Heart left ventricle (tissue), 16 donors: ENCODE measurements around the gene RAB3C. TPM values are rescaled to one million over a fixed set of nuclear protein-coding genes. Genes with fewer than 3 reads are reported as not detected.

Experiments used
- ATAC-seq, 4 donors: fragments of 200-7000 bp; cut with Tn5 transposase; one replicate each; pipeline ENCODE4 v1.9.1; 2020 to 2022; ENCODE audit warnings: moderate library complexity in 4 of 4, mild to moderate bottlenecking in 3 of 4, moderate number of reproducible peaks in 1 of 4
- DNase-seq, 5 donors: peaks; one replicate each; pipeline ENCODE4 v3.0.0-alpha.2; 2020
- H3K27ac ChIP-seq, 12 donors: fragments of 200-600 bp; sonication (generic) in 4 of 12; one replicate each; pipeline versions ENCODE4 v1.5.0 to v1.8.0; 2016 to 2022; ENCODE audit warnings: mild to moderate bottlenecking in 2 of 12
- H3K27me3 ChIP-seq, 9 donors: fragments of 200-600 bp; sonication (generic) in 2 of 9; one replicate each; pipeline versions ENCODE4 v1.5.1 to v1.8.0; 2016 to 2022; ENCODE audit warnings: mild to moderate bottlenecking in 3 of 9
- H3K36me3 ChIP-seq, 9 donors: fragments of 200-600 bp; sonication (generic) in 2 of 9; one replicate each; pipeline versions ENCODE4 v1.5.0 to v1.8.0; 2018 to 2022; ENCODE audit warnings: mild to moderate bottlenecking in 2 of 9
- H3K4me1 ChIP-seq, 12 donors: fragments of 200-600 bp; sonication (generic) in 4 of 12; one replicate each; pipeline versions ENCODE4 v1.5.0 to v1.8.0; 2016 to 2022; ENCODE audit warnings: mild to moderate bottlenecking in 3 of 12
- H3K4me3 ChIP-seq, 12 donors: fragments of 200-600 bp; sonication (generic) in 4 of 12; one replicate each; pipeline versions ENCODE4 v1.5.0 to v1.8.0; 2017 to 2022; ENCODE audit warnings: mild to moderate bottlenecking in 9 of 12, moderate library complexity in 4 of 12
- H3K9me3 ChIP-seq, 12 donors: fragments of 200-600 bp; sonication (generic) in 4 of 12; one replicate each; pipeline versions ENCODE4 v1.5.0 to v1.8.0; 2016 to 2022; ENCODE audit warnings: mild to moderate bottlenecking in 1 of 12
- CTCF ChIP-seq, 12 donors: fragments of 200-600 bp; sonication (generic) in 4 of 12; IDR thresholded peaks; one replicate each; pipeline versions ENCODE4 v1.5.0 to v1.8.0; 2018 to 2022; ENCODE audit warnings: antibody characterized with exemption in 12 of 12, mild to moderate bottlenecking in 5 of 12
- POLR2A ChIP-seq, 2 donors: fragments of 450-650 bp; IDR thresholded peaks; one replicate each; pipeline ENCODE4 v1.6.1; 2017; ENCODE audit warnings: antibody characterized with exemption in 2 of 2, mild to moderate bottlenecking in 2 of 2, moderate library complexity in 2 of 2
- WGBS, 4 donors: extraction: QIAGEN DNeasy Blood & Tissue Kit in 2 of 4; methylation state at CpG; one replicate each; pipeline versions ENCODE4 v1.1.5 to v1.1.7; 2013 to 2018; 5-methylcytosine and 5-hydroxymethylcytosine counted together
- intact Hi-C, 10 donors: fragments of 100-400 bp; cut with DNase I; formaldehyde crosslinking; loops; one replicate each; pipeline versions ENCODE4 v1.11.1 to v1.14.2; 2022
- polyA plus RNA-seq, 2 donors: library from polyadenylated mRNA; stranded (reverse); fragments of 200-250 nt; gene quantifications; one replicate each; pipeline ENCODE4 v1.2.3, GENCODE V29; 2013
- total RNA-seq, 9 donors: library from RNA; depleted of rRNA in 2 of 9; stranded (reverse); fragments of >200 nt in 2 of 9; fragmentation: NEBNext Ultra II Directional in 3 of 9; extraction: Animal tissue kit (Norgen Biotek cat#: 25700) in 3 of 9; gene quantifications; one replicate each; pipeline versions ENCODE4 v1.1.0 to v1.2.4, GENCODE V29; 2016 to 2023
- donor health status: ischemic (EF 13 %, LVEDD 7.1; RV severe dilation, severe dysfunction).
- donor health status: healthy with polysubstance abuse.
- donor health status: DM: no; HTN: yes; CAD: no.
- donor health status: DM: no; HTN: no; CAD: no.
- donor health status: ischemic (EF 25% LVEDD 6.9; RV normal size, moderate dysfunction).
- donor health status: ischemic (EF 25% LVEDD 5.7; RV mildly dilated, moderate dysfunction).
- donor health status: healthy.
- donor health status: DM: yes; HTN: yes; CAD: no.
- donor health status: ischemic (EF 35%, LVEDD 5.7; RV mildly dilated, moderate dysfunction).
- donor health status: nonischemic (EF 11% LVEDD 7.7; RV severe dilation, severe dysfunction).
- donor health status: DM: yes; HTN: yes; CAD: no.
- donor health status: PGD.
- donor health status: ischemic (EF 29% LVEDD 5.4; RV normal size, mild dysfunction).
- donor health status: nonischemic (EF 23%, LVEDD 6.1; RV moderate dilation, normal function).

Gene RAB3C
- total and polyA plus RNA-seq, 11 donors = 0.04 to 3.8 (median 0.57) TPM; not detected in 2

DNA sequence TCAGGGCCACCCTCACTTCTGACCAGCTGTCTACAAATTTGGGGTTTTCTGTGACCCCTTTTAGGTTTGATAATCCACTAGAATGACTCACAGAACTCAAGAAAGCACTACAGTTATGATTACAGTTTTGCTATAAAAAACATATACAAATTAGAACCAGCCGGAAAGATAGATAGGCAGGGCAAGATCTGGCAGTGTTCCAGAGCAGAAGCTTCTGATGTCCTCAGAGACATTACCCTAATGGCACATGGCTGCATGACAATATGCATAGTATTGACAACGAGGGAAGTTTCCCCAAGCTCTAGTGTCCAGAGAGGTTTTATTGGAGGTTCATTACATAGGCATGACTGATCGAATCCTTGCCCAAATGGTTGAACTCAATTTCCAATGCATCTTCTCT lies 158.1 kb downstream of the RAB3C start:
- Histone ChIP-seq H3K9me3 (no peaks in the 10 kb centered on the region), H3K36me3 (no peaks in the 10 kb centered on the region), H3K4me1 (no peaks in the 10 kb centered on the region), H3K27ac (no peak overlapping the region), H3K27me3 (no peaks in the 10 kb centered on the region), H3K4me3 (no peak overlapping the region)
- TF ChIP-seq CTCF (IDR thresholded peaks at IDR 0.05) (no peak), POLR2A (IDR thresholded peaks at IDR 0.05) (no peak)
- intact Hi-C loops = no loop called here
- ATAC-seq (no peak), DNase-seq (no peak)
- 89 to 93% (median 91%) methylated on average over 3 of the region's 3 CpGs for WGBS, 4 donors

- no peak for DNase-seq
- Histone ChIP-seq H3K4me1 (no peaks in the 10 kb centered on the region), H3K27me3 (no peaks in the 10 kb centered on the region), H3K4me3 (no peak overlapping the region), H3K36me3 (no peaks in the 10 kb centered on the region), H3K27ac (no peak overlapping the region), H3K9me3 (no peaks in the 10 kb centered on the region)
- no peak for TF ChIP-seq POLR2A (IDR thresholded peaks at IDR 0.05)
- no peak for TF ChIP-seq CTCF (IDR thresholded peaks at IDR 0.05)
- intact Hi-C loops = no loop called here
- 84 to 91% (median 87%) methylated on average over 4 of the region's 4 CpGs for WGBS, 4 donors
- no peak for ATAC-seq
Observed at GRCh38 chr5:58745350-58745749, 162.5 kb downstream of the RAB3C start.

GRCh38 chr5:58746321-58746720 lies 163.4 kb downstream of the RAB3C start:
- TF ChIP-seq CTCF (IDR thresholded peaks at IDR 0.05) = no peak
- H3K4me3 ChIP-seq = no peak overlapping the region
- H3K9me3 ChIP-seq = no peaks in the 10 kb centered on the region
- H3K27ac ChIP-seq = no peak overlapping the region
- 63 to 76% (median 66%) methylated on average over 4 of the region's 4 CpGs for WGBS, 4 donors
- no peaks in the 10 kb centered on the region for H3K4me1 ChIP-seq
- no peaks in the 10 kb centered on the region for H3K36me3 ChIP-seq
- no peaks in the 10 kb centered on the region for H3K27me3 ChIP-seq
- ATAC-seq (no peak), DNase-seq (no peak)
- intact Hi-C loops = no loop called here

DNA sequence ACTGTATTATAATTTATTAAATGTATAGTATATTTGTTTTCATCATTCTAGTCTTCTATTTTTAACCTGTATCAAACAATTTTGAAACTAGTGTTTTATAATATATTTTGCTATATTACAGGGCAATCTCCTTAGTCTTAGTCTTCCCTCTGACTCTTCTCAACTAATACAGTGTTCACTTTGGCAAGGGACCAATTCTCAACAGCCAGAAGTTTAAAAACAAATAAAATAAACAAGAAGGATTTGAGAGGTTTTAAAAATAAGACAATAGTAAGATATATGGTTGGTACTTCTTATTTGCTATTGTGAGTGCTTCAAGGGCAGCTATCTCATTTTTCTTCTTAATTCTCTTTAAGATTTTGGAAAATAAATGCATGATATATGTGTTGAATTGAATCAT lies 167.2 kb downstream of the RAB3C start:
- no peak overlapping the region for H3K4me3 ChIP-seq

More for the DNA sequence above, 167.2 kb downstream of the RAB3C start:
- no peak for DNase-seq
- H3K27me3 ChIP-seq = no peaks in the 10 kb centered on the region
- H3K4me1 ChIP-seq = peaks cover 0 to 4% (median 0%) of the 10 kb centered on the region in 12 donors
- TF ChIP-seq CTCF (IDR thresholded peaks at IDR 0.05) (no peak), POLR2A (IDR thresholded peaks at IDR 0.05) (no peak)
- H3K36me3 ChIP-seq = no peaks in the 10 kb centered on the region
- ATAC-seq = no peak
- intact Hi-C loops = no loop called here
- no peak overlapping the region for H3K27ac ChIP-seq
- no peaks in the 10 kb centered on the region for H3K9me3 ChIP-seq
